Stomach (tissue), 9 donors: ENCODE measurements around the gene CENPT. TPM values are rescaled to one million over a fixed set of nuclear protein-coding genes. Genes with fewer than 3 reads are reported as not detected.
A peak's percentile ranks its signal among the peaks of the same experiment; 100 is the strongest.

Source experiments
- DNase-seq, 2 donors: peaks; one replicate each; pipeline versions ENCODE4 v3.0.0 to v3.0.0-alpha.2; 2013 to 2019
- H3K27ac ChIP-seq, 5 donors: fragments of 200-600 bp in 4 of 5; sonication (generic) in 4 of 5; one replicate each; pipeline ENCODE4 v1.5.1; 2013 to 2019; ENCODE audit warnings: mild to moderate bottlenecking in 1 of 5, moderate library complexity in 1 of 5
- H3K27me3 ChIP-seq, 3 donors: fragments of 200-600 bp; sonication (generic); one replicate each; pipeline ENCODE4 v1.5.1; 2017 to 2019; ENCODE audit warnings: mixed run types in 1 of 3
- H3K36me3 ChIP-seq, 4 donors: fragments of 200-600 bp; sonication (generic); 1 replicate in 3 of 4; 2 replicates in 1 of 4; pipeline ENCODE4 v1.5.1; 2016 to 2019
- H3K4me1 ChIP-seq, 4 donors: fragments of 200-600 bp; sonication (generic); one replicate each; pipeline ENCODE4 v1.5.1; 2016 to 2019
- H3K4me3 ChIP-seq, 4 donors: fragments of 200-600 bp; sonication (generic) in 3 of 4; one replicate each; pipeline ENCODE4 v1.5.1; 2016 to 2019; ENCODE audit warnings: mild to moderate bottlenecking in 1 of 4
- H3K9me3 ChIP-seq, 4 donors: fragments of 200-600 bp; sonication (generic); one replicate each; pipeline ENCODE4 v1.5.1; 2016 to 2019
- CTCF ChIP-seq, 7 experiments: fragments of 450-650 bp in 4 of 7; fragments of 200-600 bp in 3 of 7; sonication (generic) in 3 of 7; IDR thresholded peaks; one replicate each; pipeline ENCODE4 v1.5.1; 2016 to 2019; ENCODE audit warnings: antibody characterized with exemption in 7 of 7, control low read depth in 2 of 7, mild to moderate bottlenecking in 1 of 7
- EP300 ChIP-seq: sonication (generic); formaldehyde crosslinking; IDR thresholded peaks from one replicate; pipeline ENCODE4 v1.6.1; 2017; ENCODE audit warnings: antibody characterized with exemption
- POLR2A ChIP-seq, 4 donors: fragments of 450-650 bp; IDR thresholded peaks; one replicate each; pipeline ENCODE4 v1.6.1; 2016; ENCODE audit warnings: antibody characterized with exemption in 4 of 4, control low read depth in 2 of 4, mild to moderate bottlenecking in 1 of 4, moderate library complexity in 1 of 4
- POLR2AphosphoS5 ChIP-seq, 3 donors: sonication (generic); formaldehyde crosslinking; IDR thresholded peaks; one replicate each; pipeline ENCODE4 v1.6.1; 2016; ENCODE audit warnings: antibody characterized with exemption in 3 of 3
- WGBS, 5 donors: extraction: QIAGEN DNeasy Blood & Tissue Kit in 3 of 5; methylation state at CpG; one replicate each; pipeline versions ENCODE4 v1.1.5 to v1.1.7; 2013 to 2018; 5-methylcytosine and 5-hydroxymethylcytosine counted together
- intact Hi-C: fragments of 100-400 bp; cut with DNase I; formaldehyde crosslinking; loops from one replicate; pipeline ENCODE4 v1.15.1; 2023; ENCODE audit warnings: low total_unique reads
- polyA plus RNA-seq, 3 donors: library from polyadenylated mRNA; stranded (reverse); fragments of 200-250 nt; gene quantifications; one replicate each; pipeline ENCODE4 v1.2.3, GENCODE V29; 2013
- total RNA-seq, 5 donors: library from RNA; depleted of rRNA; stranded (reverse); fragments of >200 nt; gene quantifications; one replicate each; pipeline versions ENCODE4 v1.1.0 to v1.2.3, GENCODE V29; 2014 to 2016
- donor health status: healthy with polysubstance abuse.
- donor health status: Bipolar disorder and iron deficiency.
- donor health status: healthy.

CENPT gene
- total and polyA plus RNA-seq, 8 donors: 27.4 to 80.7 (median 56.5) TPM

- Histone ChIP-seq H3K36me3 (peaks cover 59 to 64% (median 63%) of the 10 kb centered on the region in 4 donors), H3K4me1 (peaks cover 16 to 40% (median 35%) of the 10 kb centered on the region in 4 donors), H3K27me3 (no peaks in the 10 kb centered on the region), H3K4me3 (no peak overlapping the region), H3K27ac (no peak overlapping the region), H3K9me3 (no peaks in the 10 kb centered on the region)
- WGBS, 5 donors: 89 to 99% (median 96%) methylated on average over 7 to 11 of the region's 11 CpGs
- no peak for DNase-seq
- intact Hi-C loops: no loop called here
- no peak for TF ChIP-seq EP300
- TF ChIP-seq CTCF (IDR thresholded peaks at IDR 0.05): no peak
- TF ChIP-seq POLR2AphosphoS5 (IDR thresholded peaks at IDR 0.05): no peak
- no peak for TF ChIP-seq POLR2A (IDR thresholded peaks at IDR 0.05)
These were observed 29.6 kb upstream of the CENPT start for GRCh38 chr16:67877064-67877463.

- Histone ChIP-seq H3K4me3 (peak overlapping the region; percentile 95 to 97 (median 96)), H3K27me3 (no peaks in the 10 kb centered on the region), H3K9me3 (no peaks in the 10 kb centered on the region), H3K4me1 (peaks cover 16 to 46% (median 35%) of the 10 kb centered on the region in 4 donors), H3K36me3 (peaks cover 45 to 63% (median 59%) of the 10 kb centered on the region in 4 donors), H3K27ac (peak overlapping the region in 1 of 5 donors; percentile 80)
- intact Hi-C loops: no loop called here
- TF ChIP-seq POLR2AphosphoS5 (IDR thresholded peaks at IDR 0.05) (no peak), POLR2A (IDR thresholded peaks at IDR 0.05) (no peak), EP300 (no peak), CTCF (IDR thresholded peaks at IDR 0.05) (no peak)
- 31 to 63% (median 50%) methylated on average over 2 to 3 of the region's 3 CpGs for WGBS, 5 donors
- no peak for DNase-seq
These were observed 26.9 kb upstream of the CENPT start for GRCh38 chr16:67874372-67874771.

- intact Hi-C loops: no loop called here
- TF ChIP-seq EP300 (no peak), POLR2A (IDR thresholded peaks at IDR 0.05) (no peak), CTCF (IDR thresholded peaks at IDR 0.05) (no peak), POLR2AphosphoS5 (IDR thresholded peaks at IDR 0.05) (no peak)
- Histone ChIP-seq H3K4me1 (peaks cover 16 to 46% (median 35%) of the 10 kb centered on the region in 4 donors), H3K4me3 (peak overlapping the region; percentile 95 to 97 (median 96)), H3K9me3 (no peaks in the 10 kb centered on the region), H3K36me3 (peaks cover 44 to 63% (median 59%) of the 10 kb centered on the region in 4 donors), H3K27me3 (no peaks in the 10 kb centered on the region), H3K27ac (peak overlapping the region in 4 of 5 donors; percentile 80 to 90 (median 86))
- no peak for DNase-seq
- 7 to 14% (median 9%) methylated on average over 17 to 23 of the region's 23 CpGs for WGBS, 5 donors
These were observed 26.2 kb upstream of the CENPT start for GRCh38 chr16:67873435-67874370.

GRCh38 chr16:67872631-67873434 lies 25.3 kb upstream of the CENPT start, which contains the start of gene EDC4:
TSS of gene EDC4 (plus strand) at chr16:67873052. CDS start at chr16:67873262, 210 bp downstream.
- H3K36me3 ChIP-seq: peaks cover 42 to 63% (median 59%) of the 10 kb centered on the region in 4 donors
- peaks cover 16 to 46% (median 35%) of the 10 kb centered on the region in 4 donors for H3K4me1 ChIP-seq
- no peaks in the 10 kb centered on the region for H3K27me3 ChIP-seq
- 1 to 7% (median 2%) methylated on average over 17 to 72 of the region's 72 CpGs for WGBS, 5 donors
- TF ChIP-seq EP300: no peak
- peak; percentile 69 to 94 (median 77) for TF ChIP-seq POLR2AphosphoS5 (IDR thresholded peaks at IDR 0.05)
- TF ChIP-seq CTCF (IDR thresholded peaks at IDR 0.05): no peak
- H3K9me3 ChIP-seq: no peaks in the 10 kb centered on the region
- H3K27ac ChIP-seq: peak within 1 kb of the TSS; percentile 75 to 90 (median 85)
- DNase-seq: peak; percentile 85 to 91
- peak within 1 kb of the TSS; percentile 95 to 97 (median 96) for H3K4me3 ChIP-seq
- intact Hi-C loops: no loop called here
